WTC11 (cell line): Measurements from ENCODE around the gene EGLN2. TPM values are rescaled to one million over a fixed set of nuclear protein-coding genes. Genes with fewer than 3 reads are reported as not detected.
A peak's percentile ranks its signal among the peaks of the same experiment; 100 is the strongest.

Experiments
- AFF4 ChIP-seq: sonication (generic); formaldehyde crosslinking; IDR thresholded peaks from 2 replicates; pipeline ENCODE4 v1.8.1; 2023; ENCODE audit warnings: mild to moderate bottlenecking, missing genetic modification reagents, borderline replicate concordance
- ATF1 ChIP-seq: sonication (generic); formaldehyde crosslinking; IDR thresholded peaks from 2 replicates; pipeline ENCODE4 v1.8.1; 2023; ENCODE audit warnings: mild to moderate bottlenecking, moderate library complexity, missing genetic modification reagents
- CTCF ChIP-seq: fragments of 200-600 bp; IDR thresholded peaks from 2 replicates; pipeline ENCODE4 v1.8.0; 2022; ENCODE audit warnings: antibody characterized with exemption
- ELF4 ChIP-seq: sonication (generic); formaldehyde crosslinking; IDR thresholded peaks from 2 replicates; pipeline ENCODE4 v1.8.1; 2022; ENCODE audit warnings: low read depth, mild to moderate bottlenecking, moderate library complexity, missing genetic modification reagents
- ESRRA ChIP-seq: sonication (generic); formaldehyde crosslinking; IDR thresholded peaks from 2 replicates; pipeline ENCODE4 v1.8.1; 2022; ENCODE audit warnings: mild to moderate bottlenecking, missing genetic modification reagents, borderline replicate concordance
- ETV6 ChIP-seq: sonication (generic); formaldehyde crosslinking; IDR thresholded peaks from 2 replicates; pipeline ENCODE4 v1.8.1; 2022; ENCODE audit warnings: mild to moderate bottlenecking, missing genetic modification reagents
- FOXK1 ChIP-seq: sonication (generic); formaldehyde crosslinking; IDR thresholded peaks from 2 replicates; pipeline ENCODE4 v1.8.0; 2022; ENCODE audit warnings: mild to moderate bottlenecking, moderate library complexity, missing genetic modification reagents
- FOXP1 ChIP-seq: sonication (generic); formaldehyde crosslinking; IDR thresholded peaks from 2 replicates; pipeline ENCODE4 v1.8.0; 2022; ENCODE audit warnings: missing genetic modification reagents, mild to moderate bottlenecking, moderate library complexity, borderline replicate concordance
- GABPB1 ChIP-seq: sonication (generic); formaldehyde crosslinking; IDR thresholded peaks from 2 replicates; pipeline ENCODE4 v1.8.1; 2023; ENCODE audit warnings: mild to moderate bottlenecking, missing genetic modification reagents
- GTF2I ChIP-seq: fragments of 250-450 bp; sonication (Bioruptor Pico); conservative IDR thresholded peaks from 2 replicates; pipeline ENCODE4 v1.4.0; 2021; ENCODE audit warnings: mild to moderate bottlenecking
- IRF2 ChIP-seq: sonication (generic); formaldehyde crosslinking; IDR thresholded peaks from 2 replicates; pipeline ENCODE4 v1.8.0; 2022; ENCODE audit warnings: low read depth, missing genetic modification reagents, borderline replicate concordance
- NFATC4 ChIP-seq: fragments of 250-450 bp; sonication (Bioruptor Pico); IDR thresholded peaks from 2 replicates; pipeline ENCODE4 v1.9.0; 2021; ENCODE audit warnings: mild to moderate bottlenecking
- NR1H2 ChIP-seq: sonication (generic); formaldehyde crosslinking; IDR thresholded peaks from 2 replicates; pipeline ENCODE4 v1.9.0; 2021; ENCODE audit warnings: mild to moderate bottlenecking, moderate library complexity, missing genetic modification reagents
- NR2C2 ChIP-seq: sonication (generic); formaldehyde crosslinking; IDR thresholded peaks from 2 replicates; pipeline ENCODE4 v1.8.0; 2022; ENCODE audit warnings: mild to moderate bottlenecking, missing genetic modification reagents
- OVOL2 ChIP-seq: fragments of 250-450 bp; sonication (Bioruptor Pico); IDR thresholded peaks from 2 replicates; pipeline ENCODE4 v1.9.0; 2021; ENCODE audit warnings: mild to moderate bottlenecking, borderline replicate concordance
- PREB ChIP-seq: sonication (generic); formaldehyde crosslinking; IDR thresholded peaks from 2 replicates; pipeline ENCODE4 v1.8.1; 2022; ENCODE audit warnings: mild to moderate bottlenecking, missing genetic modification reagents, moderate library complexity, borderline replicate concordance
- PRRX2 ChIP-seq: fragments of 250-450 bp; sonication (Bioruptor Pico); IDR thresholded peaks from 2 replicates; pipeline ENCODE4 v1.8.0; 2021; ENCODE audit warnings: mild to moderate bottlenecking
- RORB ChIP-seq: fragments of 250-450 bp; sonication (Bioruptor Pico); IDR thresholded peaks from 2 replicates; pipeline ENCODE4 v1.9.0; 2021; ENCODE audit warnings: mild to moderate bottlenecking
- SOX15 ChIP-seq: fragments of 250-450 bp; sonication (Bioruptor Pico); IDR thresholded peaks from 2 replicates; pipeline ENCODE4 v1.9.0; 2021; ENCODE audit warnings: mild to moderate bottlenecking
- ZNF121 ChIP-seq: sonication (generic); formaldehyde crosslinking; IDR thresholded peaks from 2 replicates; pipeline ENCODE4 v1.8.0; 2023; ENCODE audit warnings: missing genetic modification reagents
- ZNF232 ChIP-seq: sonication (generic); formaldehyde crosslinking; IDR thresholded peaks from 2 replicates; pipeline ENCODE4 v1.8.0; 2022; ENCODE audit warnings: mild to moderate bottlenecking, missing genetic modification reagents
- total RNA-seq: library from RNA; stranded (reverse); gene quantifications from 3 replicates; pipeline ENCODE4 v1.2.3, GENCODE V29; 2021
- TF ChIP-seq, protein P1 (sequence below): sonication (generic); formaldehyde crosslinking; IDR thresholded peaks from 2 replicates; pipeline ENCODE4 v1.8.0; 2022; ENCODE audit warnings: mild to moderate bottlenecking, missing genetic modification reagents
- TF ChIP-seq, protein P2 (sequence below): fragments of 250-450 bp; sonication (Bioruptor Pico); IDR thresholded peaks from 2 replicates; pipeline ENCODE4 v1.9.0; 2021; ENCODE audit warnings: mild to moderate bottlenecking
- TF ChIP-seq, protein P3 (sequence below): sonication (generic); formaldehyde crosslinking; IDR thresholded peaks from 2 replicates; pipeline ENCODE4 v1.8.1; 2023; ENCODE audit warnings: mild to moderate bottlenecking, missing genetic modification reagents, moderate library complexity
- TF ChIP-seq, protein P4 (sequence below): sonication (generic); formaldehyde crosslinking; IDR thresholded peaks from 2 replicates; pipeline ENCODE4 v1.8.0; 2022; ENCODE audit warnings: mild to moderate bottlenecking, missing genetic modification reagents
- TF ChIP-seq, protein P5 (sequence below): fragments of 250-450 bp; sonication (Bioruptor Pico); IDR thresholded peaks from 2 replicates; pipeline ENCODE4 v1.9.0; 2021; ENCODE audit warnings: mild to moderate bottlenecking

Gene EGLN2
- total RNA-seq, 1 experiment from 2014 or later = 102 TPM

GRCh38 chr19:40750058-40750873 is 48.7 kb upstream of the EGLN2 start, which contains the start of gene ACTMAP (continued):
- TF ChIP-seq FOXP1 (0 out of 2 replicates have a peak, but pooled peaks have one; percentile 23), IRF2 (CRISPR knock-in tag) (no peak), ELF4 (CRISPR knock-in tag) (no peak), NR1H2 (CRISPR knock-in tag) (no peak), OVOL2 (CRISPR knock-in tag) (no peak), CTCF (no peak), FOXK1 (CRISPR knock-in tag) (peak; percentile 24), ATF1 (CRISPR knock-in tag) (no peak), NFATC4 (CRISPR knock-in tag) (no peak), GTF2I (CRISPR knock-in tag) (no peak), ZNF121 (CRISPR knock-in tag) (no peak), ZNF232 (CRISPR knock-in tag) (no peak), SOX15 (no peak), GABPB1 (CRISPR knock-in tag) (peak; percentile 35; the same call in 1 of the 2 replicates), PREB (CRISPR knock-in tag) (no peak), ESRRA (CRISPR knock-in tag) (peak; percentile 69; the same call in 1 of the 2 replicates), ETV6 (CRISPR knock-in tag) (no peak), NR2C2 (CRISPR knock-in tag) (peak; percentile 33; the same call in 1 of the 2 replicates), RORB (CRISPR knock-in tag) (no peak), PRRX2 (CRISPR knock-in tag) (no peak), AFF4 (no peak)
- TF ChIP-seq, protein P1, sequence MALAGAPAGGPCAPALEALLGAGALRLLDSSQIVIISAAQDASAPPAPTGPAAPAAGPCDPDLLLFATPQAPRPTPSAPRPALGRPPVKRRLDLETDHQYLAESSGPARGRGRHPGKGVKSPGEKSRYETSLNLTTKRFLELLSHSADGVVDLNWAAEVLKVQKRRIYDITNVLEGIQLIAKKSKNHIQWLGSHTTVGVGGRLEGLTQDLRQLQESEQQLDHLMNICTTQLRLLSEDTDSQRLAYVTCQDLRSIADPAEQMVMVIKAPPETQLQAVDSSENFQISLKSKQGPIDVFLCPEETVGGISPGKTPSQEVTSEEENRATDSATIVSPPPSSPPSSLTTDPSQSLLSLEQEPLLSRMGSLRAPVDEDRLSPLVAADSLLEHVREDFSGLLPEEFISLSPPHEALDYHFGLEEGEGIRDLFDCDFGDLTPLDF = no peak
- TF ChIP-seq, protein P2, sequence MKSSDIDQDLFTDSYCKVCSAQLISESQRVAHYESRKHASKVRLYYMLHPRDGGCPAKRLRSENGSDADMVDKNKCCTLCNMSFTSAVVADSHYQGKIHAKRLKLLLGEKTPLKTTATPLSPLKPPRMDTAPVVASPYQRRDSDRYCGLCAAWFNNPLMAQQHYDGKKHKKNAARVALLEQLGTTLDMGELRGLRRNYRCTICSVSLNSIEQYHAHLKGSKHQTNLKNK = no peak
- TF ChIP-seq, protein P3, sequence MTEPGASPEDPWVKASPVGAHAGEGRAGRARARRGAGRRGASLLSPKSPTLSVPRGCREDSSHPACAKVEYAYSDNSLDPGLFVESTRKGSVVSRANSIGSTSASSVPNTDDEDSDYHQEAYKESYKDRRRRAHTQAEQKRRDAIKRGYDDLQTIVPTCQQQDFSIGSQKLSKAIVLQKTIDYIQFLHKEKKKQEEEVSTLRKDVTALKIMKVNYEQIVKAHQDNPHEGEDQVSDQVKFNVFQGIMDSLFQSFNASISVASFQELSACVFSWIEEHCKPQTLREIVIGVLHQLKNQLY (CRISPR knock-in tag) = no peak
- TF ChIP-seq, protein P4, sequence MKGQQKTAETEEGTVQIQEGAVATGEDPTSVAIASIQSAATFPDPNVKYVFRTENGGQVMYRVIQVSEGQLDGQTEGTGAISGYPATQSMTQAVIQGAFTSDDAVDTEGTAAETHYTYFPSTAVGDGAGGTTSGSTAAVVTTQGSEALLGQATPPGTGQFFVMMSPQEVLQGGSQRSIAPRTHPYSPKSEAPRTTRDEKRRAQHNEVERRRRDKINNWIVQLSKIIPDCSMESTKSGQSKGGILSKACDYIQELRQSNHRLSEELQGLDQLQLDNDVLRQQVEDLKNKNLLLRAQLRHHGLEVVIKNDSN (CRISPR knock-in tag) = peak; percentile 98
- TF ChIP-seq, protein P5, sequence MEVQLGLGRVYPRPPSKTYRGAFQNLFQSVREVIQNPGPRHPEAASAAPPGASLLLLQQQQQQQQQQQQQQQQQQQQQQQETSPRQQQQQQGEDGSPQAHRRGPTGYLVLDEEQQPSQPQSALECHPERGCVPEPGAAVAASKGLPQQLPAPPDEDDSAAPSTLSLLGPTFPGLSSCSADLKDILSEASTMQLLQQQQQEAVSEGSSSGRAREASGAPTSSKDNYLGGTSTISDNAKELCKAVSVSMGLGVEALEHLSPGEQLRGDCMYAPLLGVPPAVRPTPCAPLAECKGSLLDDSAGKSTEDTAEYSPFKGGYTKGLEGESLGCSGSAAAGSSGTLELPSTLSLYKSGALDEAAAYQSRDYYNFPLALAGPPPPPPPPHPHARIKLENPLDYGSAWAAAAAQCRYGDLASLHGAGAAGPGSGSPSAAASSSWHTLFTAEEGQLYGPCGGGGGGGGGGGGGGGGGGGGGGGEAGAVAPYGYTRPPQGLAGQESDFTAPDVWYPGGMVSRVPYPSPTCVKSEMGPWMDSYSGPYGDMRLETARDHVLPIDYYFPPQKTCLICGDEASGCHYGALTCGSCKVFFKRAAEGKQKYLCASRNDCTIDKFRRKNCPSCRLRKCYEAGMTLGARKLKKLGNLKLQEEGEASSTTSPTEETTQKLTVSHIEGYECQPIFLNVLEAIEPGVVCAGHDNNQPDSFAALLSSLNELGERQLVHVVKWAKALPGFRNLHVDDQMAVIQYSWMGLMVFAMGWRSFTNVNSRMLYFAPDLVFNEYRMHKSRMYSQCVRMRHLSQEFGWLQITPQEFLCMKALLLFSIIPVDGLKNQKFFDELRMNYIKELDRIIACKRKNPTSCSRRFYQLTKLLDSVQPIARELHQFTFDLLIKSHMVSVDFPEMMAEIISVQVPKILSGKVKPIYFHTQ (CRISPR knock-in tag) = no peak
